ENCODE measurements around the gene CMSS1.

Gene CMSS1

DNA sequence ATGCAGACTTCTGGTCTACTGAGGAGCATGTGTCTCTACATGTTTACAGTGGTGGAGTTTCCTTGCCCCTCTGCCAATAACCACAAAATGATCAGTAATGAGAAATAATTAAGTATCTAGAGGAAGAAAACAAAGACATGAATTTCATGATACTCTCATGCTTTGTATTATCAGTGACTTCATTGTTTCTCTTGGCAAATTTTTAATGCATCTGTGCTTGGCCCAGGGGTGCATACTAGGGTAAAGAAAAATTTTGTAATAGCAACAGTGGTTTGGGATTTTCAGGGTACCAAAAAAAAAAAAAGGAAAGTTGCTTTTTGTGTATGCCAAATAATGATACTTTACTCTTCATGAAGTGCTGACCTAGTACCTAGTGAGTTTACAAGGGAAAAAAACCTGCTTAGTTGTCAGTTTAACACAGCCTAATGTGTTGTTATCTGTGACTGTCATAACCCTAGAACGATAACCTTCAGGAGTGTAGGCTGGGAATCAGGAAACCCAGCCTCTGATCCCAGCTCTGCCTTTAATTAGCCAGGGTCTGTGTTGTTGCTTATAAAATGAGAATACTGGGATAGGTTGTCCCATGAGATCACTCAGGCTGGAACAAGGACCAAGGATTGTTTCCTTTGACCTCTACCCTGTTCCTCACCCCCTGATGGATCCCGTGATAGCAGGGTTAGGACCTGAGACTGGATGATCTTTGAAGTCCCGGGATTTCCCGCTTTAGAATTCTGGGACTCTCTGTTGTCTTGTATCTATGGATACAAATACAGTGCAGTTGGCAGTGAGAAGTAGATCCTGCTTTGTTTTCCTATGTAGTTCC is 117.5 kb downstream of the CMSS1 start:
- peak overlapping the region; percentile 10; the same call in 1 of the 2 replicates for H3K27ac ChIP-seq
- TF ChIP-seq, protein P1, sequence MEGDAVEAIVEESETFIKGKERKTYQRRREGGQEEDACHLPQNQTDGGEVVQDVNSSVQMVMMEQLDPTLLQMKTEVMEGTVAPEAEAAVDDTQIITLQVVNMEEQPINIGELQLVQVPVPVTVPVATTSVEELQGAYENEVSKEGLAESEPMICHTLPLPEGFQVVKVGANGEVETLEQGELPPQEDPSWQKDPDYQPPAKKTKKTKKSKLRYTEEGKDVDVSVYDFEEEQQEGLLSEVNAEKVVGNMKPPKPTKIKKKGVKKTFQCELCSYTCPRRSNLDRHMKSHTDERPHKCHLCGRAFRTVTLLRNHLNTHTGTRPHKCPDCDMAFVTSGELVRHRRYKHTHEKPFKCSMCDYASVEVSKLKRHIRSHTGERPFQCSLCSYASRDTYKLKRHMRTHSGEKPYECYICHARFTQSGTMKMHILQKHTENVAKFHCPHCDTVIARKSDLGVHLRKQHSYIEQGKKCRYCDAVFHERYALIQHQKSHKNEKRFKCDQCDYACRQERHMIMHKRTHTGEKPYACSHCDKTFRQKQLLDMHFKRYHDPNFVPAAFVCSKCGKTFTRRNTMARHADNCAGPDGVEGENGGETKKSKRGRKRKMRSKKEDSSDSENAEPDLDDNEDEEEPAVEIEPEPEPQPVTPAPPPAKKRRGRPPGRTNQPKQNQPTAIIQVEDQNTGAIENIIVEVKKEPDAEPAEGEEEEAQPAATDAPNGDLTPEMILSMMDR (conservative IDR thresholded peaks at IDR 0.05) = no peak

DNA sequence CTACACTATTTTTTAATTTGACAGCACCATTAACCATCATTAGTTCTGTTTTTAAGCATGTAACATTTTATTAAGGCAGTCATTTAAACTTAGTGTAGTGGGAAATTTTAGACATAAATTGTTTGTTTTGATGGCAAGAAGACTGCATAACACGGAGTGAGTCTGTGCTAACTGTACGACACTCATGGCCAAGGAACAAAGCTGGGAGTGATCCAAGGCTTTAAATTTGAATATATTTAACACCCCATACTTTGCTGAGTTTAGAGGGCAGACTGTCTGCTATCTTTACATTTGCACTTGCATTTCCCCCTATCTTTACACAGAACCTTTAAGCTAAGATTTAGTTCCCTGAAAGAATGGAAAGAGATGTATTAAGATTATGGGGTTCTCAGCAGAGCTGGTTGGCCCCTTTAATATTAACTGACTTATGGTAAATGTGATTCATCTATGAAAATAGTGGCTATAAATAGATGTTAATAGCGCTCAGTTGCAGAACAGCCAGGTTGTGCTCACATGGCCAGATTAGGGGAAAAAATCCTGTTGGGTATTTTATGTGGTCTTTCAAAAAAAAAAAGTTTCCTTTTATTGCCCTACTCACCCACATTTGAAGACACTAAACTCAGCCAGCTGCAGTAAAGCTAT is 120.7 kb downstream of the CMSS1 start:
- H3K27ac ChIP-seq = no peak overlapping the region
- TF ChIP-seq, protein P1 (conservative IDR thresholded peaks at IDR 0.05) = no peak

DNA sequence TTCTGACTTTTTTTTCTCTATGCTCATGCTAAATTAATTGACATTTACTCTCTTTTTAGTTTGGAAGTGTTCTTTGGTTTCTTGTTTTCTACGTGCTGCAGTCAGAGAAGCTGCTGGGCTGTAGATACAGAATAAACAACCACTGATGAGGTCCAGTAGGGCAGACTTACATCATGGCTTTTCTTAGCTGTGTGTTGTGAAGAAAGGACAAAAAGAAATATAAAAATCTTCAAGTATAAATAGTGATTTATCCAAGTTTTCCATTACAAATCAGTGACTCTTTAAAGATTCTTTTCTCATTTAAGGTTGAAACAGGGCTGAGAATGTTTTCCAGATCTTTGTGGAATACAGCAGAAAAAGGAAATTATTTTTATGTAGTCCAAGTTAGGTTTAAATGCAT is 122.2 kb downstream of the CMSS1 start:
- TF ChIP-seq, protein P1 (conservative IDR thresholded peaks at IDR 0.05) = no peak
- no peak overlapping the region for H3K27ac ChIP-seq

DNA sequence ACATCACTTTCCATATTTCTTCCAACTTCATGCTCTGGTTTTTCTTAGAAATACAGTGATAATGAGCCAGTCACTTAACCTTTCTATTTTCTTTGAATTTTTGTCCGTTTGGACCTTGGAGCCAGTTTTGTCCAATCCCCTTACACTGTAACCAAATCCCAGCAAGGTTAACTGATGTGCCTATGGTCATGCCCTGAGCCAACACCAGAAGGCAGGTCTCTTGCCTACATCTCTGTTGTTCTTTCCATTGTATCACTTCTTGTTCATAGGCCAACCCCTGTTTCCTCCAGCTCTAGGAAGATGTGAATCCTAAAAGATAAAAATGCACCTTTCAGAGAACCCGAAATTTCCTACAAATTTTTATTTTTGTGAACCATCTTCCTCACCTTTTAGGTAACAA is 122.7 kb downstream of the CMSS1 start:
- TF ChIP-seq, protein P1 (conservative IDR thresholded peaks at IDR 0.05) = no peak
- H3K27ac ChIP-seq = no peak overlapping the region

DNA sequence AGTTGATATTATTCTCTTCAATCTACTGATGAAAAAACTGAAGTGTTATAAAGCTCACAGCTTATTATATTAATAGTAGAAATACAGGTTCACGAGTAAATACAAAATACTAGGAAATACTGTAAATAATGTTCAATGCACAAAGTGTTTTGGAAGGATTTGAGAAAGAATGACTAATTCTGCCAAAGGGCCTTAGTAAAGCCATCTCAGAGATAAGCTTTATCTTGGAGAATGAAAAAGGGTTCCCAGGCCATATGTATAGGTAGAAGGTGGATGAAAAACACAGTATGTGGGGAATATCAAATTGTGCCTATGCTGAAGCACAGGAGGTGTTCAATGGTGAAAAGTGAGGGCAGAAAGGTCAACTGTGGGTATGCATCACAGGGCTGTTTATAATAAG is 123.5 kb downstream of the CMSS1 start:
- no peak overlapping the region for H3K27ac ChIP-seq
- TF ChIP-seq, protein P1 (conservative IDR thresholded peaks at IDR 0.05) = no peak

DNA sequence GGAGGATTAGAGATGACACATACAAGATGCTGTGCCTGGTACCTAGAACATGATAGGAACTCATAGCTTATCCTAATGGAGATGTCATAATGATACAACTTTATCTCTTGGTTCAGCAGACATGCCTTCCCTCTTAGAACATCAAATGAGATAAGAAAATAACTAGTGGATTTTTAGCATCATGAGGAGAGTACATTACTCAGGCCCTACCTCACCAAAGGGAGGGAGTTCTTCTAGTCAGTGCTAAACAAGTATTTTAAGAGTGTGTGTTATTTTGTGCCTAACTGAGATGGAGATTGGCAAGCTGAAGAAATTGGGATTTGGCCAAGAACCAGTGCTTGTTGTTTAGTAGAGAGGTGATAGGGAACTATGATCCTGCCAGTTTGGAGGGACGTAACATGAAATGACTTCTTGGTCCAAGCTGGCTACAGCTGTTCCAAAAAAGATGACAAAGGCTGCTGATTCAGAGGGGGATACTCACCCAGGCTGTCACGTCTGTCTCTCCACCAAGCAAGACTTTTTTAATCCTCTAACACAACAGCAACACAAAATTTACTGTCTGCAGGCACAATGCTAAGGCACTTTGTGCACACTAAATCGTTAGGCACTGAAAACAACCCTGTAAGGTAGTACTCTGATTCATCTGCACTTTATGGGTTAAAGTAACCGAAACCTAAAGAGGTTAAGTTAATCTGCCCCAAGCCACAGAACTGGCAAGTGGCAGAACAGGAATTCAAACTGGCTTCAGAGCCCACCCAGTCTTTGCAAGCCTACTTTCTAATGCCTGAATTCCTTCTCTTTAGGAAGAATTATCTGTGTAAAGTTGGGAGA is 126.5 kb downstream of the CMSS1 start:
- TF ChIP-seq, protein P1 (conservative IDR thresholded peaks at IDR 0.05) = no peak
- H3K27ac ChIP-seq = peak overlapping the region; percentile 72
